GM12878 (cell line): ENCODE measurements around the gene TAS2R19.

Experiments used
- EZH2 ChIP-seq: IDR thresholded peaks from 2 replicates; pipeline ENCODE4 v1.6.1; 2012; ENCODE audit warnings: low read depth, mild to moderate bottlenecking, control low read depth, inconsistent platforms, low read length, borderline replicate concordance; ENCODE audit not compliant: control insufficient read depth
- USF1 ChIP-seq: IDR thresholded peaks from 2 replicates; pipeline ENCODE4 v1.6.1; 2011; ENCODE audit warnings: borderline replicate concordance, low read depth, mild to moderate bottlenecking, moderate library complexity, mixed read lengths, low read length; ENCODE audit not compliant: insufficient read depth; ENCODE audit errors: extremely low read length
- USF2 ChIP-seq: IDR thresholded peaks from 2 replicates; pipeline ENCODE4 v1.6.1; 2011; ENCODE audit warnings: low read depth, low read length, improper control_type of control experiment, borderline replicate concordance

DNA sequence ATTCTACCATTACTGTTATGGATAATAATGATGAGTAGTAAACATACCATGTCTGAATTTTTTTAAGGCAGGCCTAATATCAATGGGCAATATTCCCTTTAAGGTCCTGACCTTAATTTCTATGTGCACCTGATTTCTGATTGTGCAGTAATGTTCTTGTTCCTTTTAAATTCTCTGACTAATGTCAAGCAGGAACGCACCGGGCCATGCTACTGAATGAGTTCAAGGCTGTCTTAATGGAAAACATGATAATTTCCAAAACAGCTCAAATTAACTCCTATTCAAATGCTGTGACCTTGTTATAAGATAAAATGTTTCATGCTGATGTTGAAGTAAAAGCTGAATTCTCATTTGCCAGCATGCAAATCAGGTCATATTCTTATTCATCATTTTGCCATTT, 32.9 kb upstream of the TAS2R19 start:
- TF ChIP-seq EZH2 = no peak
- no peak for TF ChIP-seq USF2
- no peak for TF ChIP-seq USF1
